ENCODE results near the gene ATP5MC2. TPM values are rescaled to one million over a fixed set of nuclear protein-coding genes. Genes with fewer than 3 reads are reported as not detected.

The ATP5MC2 gene
- total RNA-seq, 1 experiment from 2014 or later, result 304 TPM

GRCh38 chr12:53670308-53670707 is 5.6 kb downstream of the ATP5MC2 start:
- ChIA-PET CTCF (interaction anchor here (1.3 kb wide), 1 partner anchor 127 kb away, joined by 3 read pairs; no protein-coding TSS in a partner anchor), POLR2A (no interaction called here), RAD21 (ENCODE audit: low non-redundant PET in 1 of 2, low total read pairs in 2 of 2, uncharacterized antibody in 2 of 2, unreplicated experiment in 2 of 2) (no interaction called here)
- peak overlapping the region; percentile 12; the same call in 1 of the 2 replicates for H3K27ac ChIP-seq (ENCODE audit: low read depth, low read length)
- H4K20me1 ChIP-seq (ENCODE audit: insufficient read depth), result peaks cover 5% of the 10 kb centered on the region; the same call in 1 of the 2 replicates
- H3K4me1 ChIP-seq (ENCODE audit: control insufficient read depth in 1 of 2, insufficient read depth in 2 of 2, low read length in 2 of 2), result peaks cover 15 to 70% of the 10 kb centered on the region in 2 experiments
- no peaks in the 10 kb centered on the region for H3K9me2 ChIP-seq (ENCODE audit: insufficient read depth)
- DNase-seq (ENCODE audit: low read depth, low spot score) (no peak), ATAC-seq (peak; percentile 39; the same call in 1 of the 2 replicates)
- TF ChIP-seq RAD21 (IDR thresholded peaks at IDR 0.05; ENCODE audit: low read depth), result no peak
- TF ChIP-seq, protein P1, sequence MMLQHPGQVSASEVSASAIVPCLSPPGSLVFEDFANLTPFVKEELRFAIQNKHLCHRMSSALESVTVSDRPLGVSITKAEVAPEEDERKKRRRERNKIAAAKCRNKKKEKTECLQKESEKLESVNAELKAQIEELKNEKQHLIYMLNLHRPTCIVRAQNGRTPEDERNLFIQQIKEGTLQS (IDR thresholded peaks at IDR 0.05), result no peak
- TF ChIP-seq EZH2phosphoT487 (IDR thresholded peaks at IDR 0.05; ENCODE audit: borderline replicate concordance), result no peak
- TF ChIP-seq ZFX (IDR thresholded peaks at IDR 0.05), result no peak
- no peak for TF ChIP-seq EGR1 (IDR thresholded peaks at IDR 0.05; ENCODE audit: low read depth)
- no peak for TF ChIP-seq SP1 (IDR thresholded peaks at IDR 0.05; ENCODE audit: low read depth)
- TF ChIP-seq POLR2AphosphoS5 (IDR thresholded peaks at IDR 0.05; ENCODE audit: low read depth, low read length), result no peak
- no peak for TF ChIP-seq TCF7L2 (IDR thresholded peaks at IDR 0.05; ENCODE audit: borderline replicate concordance, extremely low read depth, insufficient read depth, insufficient read length)
- TF ChIP-seq YY1 (IDR thresholded peaks at IDR 0.05; ENCODE audit: extremely low read depth, insufficient replicate concordance, low read depth, low read length), result no peak
- TF ChIP-seq CEBPB (IDR thresholded peaks at IDR 0.05; ENCODE audit: low read depth), result no peak
- no peak overlapping the region for H2AFZ ChIP-seq (ENCODE audit: low read depth, low read length, poor library complexity, severe bottlenecking)
- no TSS peak for BruUV-seq (replicated peaks)
- H3K4me3 ChIP-seq (replicated peaks in 1 of 2; ENCODE audit: low read depth in 1 of 2, low read length in 2 of 2), result 0 out of 4 replicates have a peak overlapping the region, but pooled peaks of 1 of the 2 experiments have one; percentile 17
- peak overlapping the region; percentile 54 for H3K4me2 ChIP-seq (ENCODE audit: low read length)
- H3K27me3 ChIP-seq (ENCODE audit: insufficient read depth, low read length), result no peaks in the 10 kb centered on the region
- H3K9ac ChIP-seq (ENCODE audit: low read length), result 0 out of 2 replicates have a peak overlapping the region, but pooled peaks have one; percentile 19
- H3K79me2 ChIP-seq (ENCODE audit: insufficient read depth, low read length), result peaks cover 38% of the 10 kb centered on the region
- intact Hi-C loops (cut with micrococcal nuclease), result loop anchor here (10.0 kb wide), 1 partner anchor 346 kb away; the partner anchor contains the start of gene AAAS
- H3K36me3 ChIP-seq (ENCODE audit: control insufficient read depth in 1 of 2, insufficient read depth in 2 of 2, low read length in 2 of 2), result peaks cover 14 to 52% of the 10 kb centered on the region in 2 experiments; a peak in 3 of 4 replicates
- no peaks in the 10 kb centered on the region for H3K9me3 ChIP-seq (ENCODE audit: control insufficient read depth in 1 of 2, insufficient read depth in 1 of 2, low read depth in 1 of 2, low read length in 2 of 2)

All from HCT116 (cell line).